ENCODE results near the gene EVA1B.

The EVA1B gene

GRCh38 chr1:36284061-36284460, 39.4 kb downstream of the EVA1B start:
- DNase-seq (ENCODE audit: low read depth in 1 of 2, low spot score in 1 of 2) = no peak

- no peak for DNase-seq (ENCODE audit: low read depth in 1 of 2, low spot score in 1 of 2)
Measured at GRCh38 chr1:36279789-36280296, 43.6 kb downstream of the EVA1B start.

- no peak for DNase-seq (ENCODE audit: low read depth in 1 of 2, low spot score in 1 of 2)
Measured at GRCh38 chr1:36279110-36279788, 44.2 kb downstream of the EVA1B start.

- no peak for DNase-seq (ENCODE audit: low read depth in 1 of 2, low spot score in 1 of 2)
Measured at GRCh38 chr1:36276688-36277087, 46.8 kb downstream of the EVA1B start.

- no peak for DNase-seq (ENCODE audit: low read depth in 1 of 2, low spot score in 1 of 2)
Measured at GRCh38 chr1:36274201-36274600, 49.2 kb downstream of the EVA1B start.

- no peak for DNase-seq (ENCODE audit: low read depth in 1 of 2, low spot score in 1 of 2)
Measured at GRCh38 chr1:36273024-36273423, 50.4 kb downstream of the EVA1B start.

All from activated CD4-positive, alpha-beta T cell treated with anti-CD3 and anti-CD28 coated beads, Interleukin-2, amount 50 U/mL, for 24 hours (primary cell).